ENCODE measurements around the gene FIG4.
"Not testable (repeated sequence)": the region's sequence is repeated elsewhere in the genome, so short reads cannot be mapped to it uniquely, and the experiment has no call there.

Gene FIG4

DNA sequence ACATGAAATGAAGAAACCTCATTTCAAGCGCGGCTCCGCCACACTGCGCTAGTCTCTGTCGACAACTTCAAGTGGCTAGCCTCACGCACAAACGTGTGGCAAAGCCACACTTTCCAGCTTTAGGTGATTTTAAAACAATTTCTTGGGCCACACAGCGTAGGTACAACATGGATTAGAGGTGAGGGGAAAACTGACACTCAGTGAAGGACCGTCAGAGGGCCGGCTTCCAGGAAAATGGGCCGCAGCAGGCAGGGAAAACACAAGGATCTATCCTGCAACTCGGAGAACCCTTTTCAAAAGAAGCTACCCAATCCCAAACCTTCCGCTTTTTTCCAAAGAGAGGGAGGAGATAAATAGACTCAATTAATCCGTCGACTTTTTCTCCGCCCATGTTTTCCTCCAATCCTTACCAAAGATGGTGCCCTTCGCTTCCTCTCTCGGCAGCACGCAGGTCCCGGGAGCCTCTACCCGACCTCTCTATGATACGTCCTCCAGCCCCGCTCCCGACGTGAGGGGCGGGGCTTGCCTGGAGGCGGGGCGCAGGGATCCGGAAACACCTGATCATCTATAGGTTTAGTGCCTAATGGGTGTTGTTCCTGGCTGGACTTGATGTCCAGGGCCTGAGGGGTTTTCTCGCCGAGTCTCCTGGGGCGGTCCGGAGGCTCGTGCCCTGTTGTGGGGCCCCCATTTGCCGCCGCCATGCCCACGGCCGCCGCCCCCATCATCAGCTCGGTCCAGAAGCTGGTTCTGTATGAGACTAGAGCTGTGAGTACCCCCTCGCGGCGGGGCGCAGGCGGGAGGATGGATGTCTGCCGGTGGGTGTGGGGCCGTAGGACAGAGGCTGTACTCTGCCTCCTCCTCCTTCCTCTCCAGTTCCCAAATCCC is at the start of gene FIG4, which contains the start of gene AK9:
FIG4 (plus strand) TSS at position 560 of the 885 bp plus-strand sequence; CDS start at position 700, 140 bp downstream.
AK9 (minus strand) TSS at position 466 of the 885 bp plus-strand sequence. CDS start 15,457 bp downstream, outside the sequence.
- peak; percentile 87 for DNase-seq

DNA sequence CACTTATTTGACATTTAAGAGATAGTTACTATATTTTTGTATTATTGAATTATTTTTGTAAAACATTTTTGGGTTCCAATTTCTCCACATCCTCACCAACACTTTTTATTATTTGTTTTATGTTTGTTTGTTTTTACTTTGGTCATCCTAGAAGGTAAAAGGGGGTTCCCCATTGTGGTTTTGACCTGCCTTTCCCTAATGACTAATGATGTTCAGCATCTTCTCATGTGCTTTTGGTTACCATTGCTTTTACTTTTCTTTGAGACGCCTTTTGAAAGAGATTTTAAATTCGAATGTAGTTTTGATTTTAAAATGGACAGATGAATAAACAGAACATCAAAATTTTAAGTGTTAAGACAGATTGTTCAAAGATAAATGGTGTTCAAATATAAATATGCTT is 47.0 kb upstream of the FIG4 start:
- DNase-seq, result no peak

DNA sequence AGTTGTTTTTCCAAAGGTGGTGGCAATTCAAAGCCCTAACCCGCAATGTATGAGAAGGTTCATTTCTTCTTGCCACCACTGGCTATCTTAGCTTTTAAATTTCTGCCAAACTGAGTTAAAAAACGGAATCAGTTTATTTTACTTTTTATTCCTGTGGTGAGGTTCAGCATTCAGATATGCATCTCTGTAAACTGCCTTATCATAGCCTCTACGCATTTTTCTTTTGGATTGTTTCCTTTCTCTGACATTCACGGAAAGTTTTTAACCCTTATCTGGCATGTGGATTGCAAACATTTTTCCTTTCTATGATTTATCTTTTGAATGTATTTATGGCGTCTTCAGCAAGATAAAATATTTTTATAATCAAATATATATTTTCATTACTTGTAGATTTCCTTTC is 37.8 kb upstream of the FIG4 start:
- no peak for DNase-seq

DNA sequence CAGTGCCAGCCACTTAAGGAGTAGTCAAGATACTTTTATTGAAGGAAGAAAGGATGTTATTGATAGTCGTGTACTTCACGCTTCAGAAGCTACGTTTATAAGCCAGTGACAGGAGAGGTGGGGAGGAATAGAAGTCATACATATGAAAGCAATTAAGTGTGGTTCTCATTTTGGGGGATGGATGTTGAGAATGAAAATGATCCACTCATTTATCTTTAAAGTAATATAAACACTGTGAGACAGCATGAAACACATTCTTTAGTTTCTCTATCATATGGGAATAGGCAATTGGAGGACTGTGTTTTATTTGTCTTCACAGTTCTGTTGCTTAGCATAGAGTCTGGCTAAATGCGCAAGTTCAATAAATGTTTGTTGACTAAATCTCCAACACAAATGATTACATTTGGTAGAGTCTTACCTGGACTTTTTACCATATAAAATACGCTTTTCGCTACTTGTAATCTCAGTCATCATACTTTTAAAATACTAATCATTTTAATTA is 35.3 kb upstream of the FIG4 start:
- no peak for DNase-seq

DNA sequence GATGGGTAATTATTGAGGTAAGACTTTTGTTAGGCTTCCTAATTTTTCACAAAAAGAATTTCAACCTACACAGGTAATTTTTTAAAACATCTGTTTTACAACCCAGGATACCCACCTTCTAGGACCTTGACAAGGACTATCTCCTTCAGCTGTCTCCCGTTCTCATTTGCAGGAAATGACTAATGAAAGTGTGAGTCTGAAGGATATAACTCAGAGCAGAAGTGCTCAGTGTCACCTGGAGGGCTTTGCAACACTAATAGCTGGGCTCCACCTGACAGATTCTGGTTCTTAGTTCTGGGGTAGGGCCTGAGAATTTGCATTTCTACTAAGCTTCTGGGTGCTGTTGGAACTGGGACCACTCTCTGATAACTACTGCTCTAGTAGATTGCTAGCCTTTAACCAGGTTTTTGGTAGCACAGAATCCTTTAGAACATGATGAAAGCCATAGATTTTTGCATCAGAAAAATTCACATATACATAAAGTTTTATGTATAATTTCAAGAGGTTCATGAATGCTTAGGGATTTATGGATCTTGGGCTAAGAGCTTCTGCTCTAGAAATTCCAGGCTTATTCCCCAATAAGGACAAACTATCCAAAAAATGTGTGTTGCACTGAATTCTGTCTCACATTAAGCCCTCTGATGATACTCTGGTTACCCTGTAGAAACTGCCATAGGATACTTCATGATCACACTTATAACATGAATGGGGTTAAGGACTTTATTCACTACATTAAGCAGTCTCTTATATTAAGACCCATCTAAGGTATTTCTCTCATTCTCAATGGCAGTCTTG is 30.4 kb upstream of the FIG4 start:
- DNase-seq, result no peak

DNA sequence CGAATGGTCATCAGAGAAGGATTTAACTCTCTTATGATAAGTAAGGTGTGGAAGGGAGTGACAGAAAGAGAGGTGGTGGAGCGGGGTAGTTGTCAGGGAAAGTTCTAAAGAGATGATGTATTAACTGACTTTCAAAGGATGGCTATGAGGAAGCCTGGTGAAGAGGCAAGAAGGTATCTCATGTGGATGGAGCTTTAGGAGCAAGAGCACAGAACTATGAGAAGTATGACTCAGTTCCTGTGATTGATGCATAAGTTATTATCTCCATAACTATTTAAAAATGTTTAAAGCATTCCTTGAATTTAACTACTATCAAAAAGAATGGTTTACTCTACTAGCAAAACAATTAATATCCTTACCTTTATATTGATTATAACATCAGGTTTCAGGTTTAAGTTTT is 28.9 kb upstream of the FIG4 start:
- no peak for DNase-seq

GRCh38 chr6:109669811-109670210 is 21.3 kb upstream of the FIG4 start:
- no peak for DNase-seq

DNA sequence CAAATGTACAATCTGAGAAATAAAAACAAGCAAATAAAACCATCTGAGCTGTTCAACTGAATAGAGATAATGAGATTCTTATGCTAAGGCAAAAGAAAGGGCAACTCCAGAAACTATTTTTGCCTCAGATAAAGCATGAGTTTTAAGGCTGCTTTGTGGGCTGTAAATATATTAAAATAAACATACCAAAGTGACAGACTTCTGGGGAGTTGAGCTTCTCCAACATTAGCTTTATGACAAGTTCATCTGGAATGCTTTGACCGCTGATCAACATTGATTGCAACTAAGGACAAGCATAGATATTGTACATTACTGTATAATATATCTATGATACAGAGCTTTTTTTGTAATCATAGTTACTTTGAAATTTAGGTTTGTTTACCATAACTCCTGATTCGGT is 19.4 kb upstream of the FIG4 start:
- no peak for DNase-seq

DNA sequence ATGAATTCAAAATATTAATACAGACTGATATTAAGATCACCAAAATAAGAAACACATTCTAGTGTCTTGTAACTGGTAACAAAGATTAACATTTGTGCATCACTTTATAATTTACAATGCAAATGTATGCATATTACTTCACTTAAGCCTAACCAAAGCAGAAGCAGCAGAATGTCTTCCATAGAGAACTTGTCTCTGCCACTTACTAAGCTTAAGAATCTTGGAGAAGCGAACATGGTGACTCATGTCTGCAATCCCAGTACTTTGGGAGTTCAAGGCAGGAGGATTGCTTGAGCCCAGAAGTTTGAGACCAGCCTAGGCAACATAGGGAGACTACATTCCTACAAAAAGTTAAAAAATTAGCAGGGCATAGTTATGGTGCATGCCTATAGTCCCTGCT is 18.9 kb upstream of the FIG4 start:
- no peak for DNase-seq

DNA sequence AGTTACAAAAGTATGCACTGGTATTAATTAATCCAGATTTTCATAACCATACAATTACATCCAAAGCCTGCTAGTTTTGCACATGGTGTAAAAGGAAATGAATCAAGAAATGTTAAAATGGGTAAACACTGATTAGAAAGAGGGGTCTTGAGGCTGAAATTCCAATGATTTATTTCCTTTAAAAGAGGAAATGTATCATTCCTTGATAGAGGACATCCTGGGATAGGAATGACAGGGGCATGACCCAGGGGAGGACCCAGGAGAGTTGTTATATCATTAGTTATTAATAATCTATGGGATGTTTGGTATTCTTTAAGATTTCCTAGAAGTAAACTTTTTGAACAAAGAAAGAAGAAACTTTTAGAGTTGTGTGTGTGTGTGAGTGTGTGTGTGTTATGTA is 18.3 kb upstream of the FIG4 start:
- DNase-seq, result no peak

- DNase-seq, result no peak
Measured at GRCh38 chr6:109676724-109677123, 14.4 kb upstream of the FIG4 start.

DNA sequence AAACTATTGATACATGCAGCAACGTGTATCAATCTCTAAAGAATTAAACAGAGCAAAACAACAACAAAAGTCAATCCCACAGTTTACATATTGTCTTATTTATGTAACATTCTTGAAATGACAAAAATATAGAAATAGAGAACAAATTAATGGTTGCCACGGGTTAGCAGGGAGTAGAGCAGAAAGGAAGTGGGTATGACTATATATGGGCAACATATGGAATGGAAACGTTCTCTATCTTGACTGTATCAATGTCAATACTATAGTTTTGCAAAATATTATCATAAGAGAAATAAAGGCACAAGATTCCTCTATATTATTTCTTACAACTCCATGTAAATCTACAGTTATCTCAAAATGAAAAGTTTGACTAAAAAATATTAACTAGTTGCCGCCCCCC is 12.9 kb upstream of the FIG4 start:
- DNase-seq, result no peak

DNA sequence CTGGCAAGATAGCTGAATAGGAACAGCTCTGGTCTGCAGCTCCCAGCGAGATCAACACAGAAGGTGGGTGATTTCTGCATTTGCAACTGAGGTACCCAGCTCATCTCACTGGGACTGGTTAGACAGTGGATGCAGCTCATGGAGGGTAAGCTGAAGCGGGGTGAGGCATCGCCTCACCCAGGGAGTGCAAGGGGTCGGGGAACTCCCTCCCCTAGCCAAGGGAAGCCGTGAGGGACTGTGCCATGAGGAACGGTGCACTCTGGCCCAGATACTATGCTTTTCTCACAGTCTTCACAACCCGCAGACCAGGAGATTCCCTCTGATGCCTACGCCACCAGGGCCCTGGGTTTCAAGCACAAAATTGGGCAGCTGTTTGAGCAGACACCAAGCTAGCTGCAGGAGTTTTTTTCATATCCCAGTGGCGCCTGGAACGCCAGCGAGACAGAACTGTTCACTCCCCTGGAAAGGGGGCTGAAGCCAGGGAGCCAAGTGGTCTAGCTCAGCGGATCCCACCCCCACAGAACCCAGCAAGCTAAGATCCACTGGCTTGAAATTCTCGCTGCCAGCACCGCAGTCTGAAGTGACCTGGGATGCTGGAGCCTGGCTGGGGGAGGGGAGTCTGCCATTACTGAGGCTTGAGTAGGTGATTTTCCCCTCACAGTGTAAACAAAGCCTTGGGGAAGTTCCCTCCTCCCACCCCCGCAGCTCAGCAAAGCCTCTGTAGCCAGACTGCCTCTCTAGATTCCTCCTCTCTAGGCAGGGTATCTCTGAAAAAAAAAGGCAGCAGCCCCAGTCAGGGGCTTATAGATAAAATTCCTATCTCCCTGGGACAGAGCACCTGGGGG is 12.2 kb upstream of the FIG4 start:
- DNase-seq, result not testable (repeated sequence)

GRCh38 chr6:109686566-109687265 is 4.4 kb upstream of the FIG4 start:
- no peak for DNase-seq

DNA sequence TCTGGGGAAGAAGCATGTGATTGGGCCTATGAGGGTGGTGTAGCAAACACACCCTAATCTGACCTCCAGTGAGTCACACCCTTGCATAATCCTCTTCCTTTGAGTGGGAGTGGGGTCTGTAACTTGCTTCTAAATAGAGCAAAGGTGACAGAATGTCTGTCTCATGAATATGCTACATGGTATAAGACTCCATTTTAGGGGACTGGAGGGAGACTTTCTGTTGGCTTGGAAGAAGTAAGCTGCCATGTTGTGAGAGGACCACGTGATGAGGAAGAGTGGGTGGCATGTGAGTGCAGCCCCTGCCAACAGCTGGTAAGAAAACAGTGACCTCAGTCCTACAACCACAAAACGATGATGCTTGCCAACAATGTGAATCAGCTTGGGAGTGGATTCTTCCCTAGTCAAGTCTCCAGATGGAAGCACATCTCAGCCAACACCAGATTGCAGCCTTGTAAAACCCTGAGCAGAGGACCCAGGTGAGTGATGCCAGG is 3.8 kb upstream of the FIG4 start:
- DNase-seq, result no peak

- DNase-seq, result no peak
Measured at GRCh38 chr6:109690373-109690736, 741 bp upstream of the FIG4 start.

- no peak for DNase-seq
Measured at GRCh38 chr6:109693111-109693510, 2.0 kb downstream of the FIG4 start.

GRCh38 chr6:109695468-109695867 is 4.4 kb downstream of the FIG4 start:
- no peak for DNase-seq

GRCh38 chr6:109696355-109696754 is 5.3 kb downstream of the FIG4 start:
- DNase-seq, result no peak

DNA sequence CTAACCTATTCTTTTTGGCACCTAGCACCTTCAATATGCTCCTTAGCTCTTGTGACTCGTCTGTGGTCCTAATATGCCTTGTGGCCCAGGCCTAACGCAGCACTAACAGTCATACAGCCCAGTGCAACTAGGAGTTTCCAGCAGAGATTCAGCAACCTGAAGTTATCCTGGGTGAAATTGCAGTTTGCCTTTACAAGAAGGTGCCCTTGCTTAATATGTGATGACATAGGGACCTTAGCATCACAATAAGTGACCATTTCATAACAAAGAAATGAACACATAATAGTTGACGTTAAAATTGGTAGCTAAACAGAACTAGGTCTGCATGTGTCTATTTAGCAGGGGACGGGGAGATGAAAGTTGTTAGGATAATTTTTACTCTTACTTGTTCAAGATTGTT is 10.1 kb downstream of the FIG4 start:
- no peak for DNase-seq

GRCh38 chr6:109701774-109702173 is 10.7 kb downstream of the FIG4 start:
- no peak for DNase-seq

GRCh38 chr6:109702791-109703190 is 11.7 kb downstream of the FIG4 start:
- no peak for DNase-seq
